ENCODE results near the gene UGT2A3. TPM values are rescaled to one million over a fixed set of nuclear protein-coding genes. Genes with fewer than 3 reads are reported as not detected.
"Not testable (repeated sequence)": the region's sequence is repeated elsewhere in the genome, so short reads cannot be mapped to it uniquely, and the experiment has no call there.

The UGT2A3 gene
- total RNA-seq, 2 donors from 2014 or later: not detected

- H3K27ac Mint-ChIP-seq: no peak overlapping the region
- no peaks in the 10 kb centered on the region for H3K36me3 Mint-ChIP-seq (ENCODE audit: low read depth)
- 100% methylated on average over 2 of the region's 3 CpGs; no CpG with 5 or more reads in 1 of the 2 experiments for WGBS, 2 experiments (ENCODE audit: insufficient coverage in 1 of 2, insufficient read length in 1 of 2)
These were observed 22.4 kb downstream of the UGT2A3 start for GRCh38 chr4:68929076-68929737.

GRCh38 chr4:68927165-68927564, 24.4 kb downstream of the UGT2A3 start:
- Mint-ChIP-seq H3K36me3 (ENCODE audit: low read depth) (no peaks in the 10 kb centered on the region), H3K27ac (no peak overlapping the region)

More at GRCh38 chr4:68929076-68929737, 22.4 kb downstream of the UGT2A3 start:
- Mint-ChIP-seq H3K27me3 (ENCODE audit: insufficient read depth) (no peaks in the 10 kb centered on the region), H3K4me3 (no peak overlapping the region), H3K9me3 (no peaks in the 10 kb centered on the region), H3K4me1 (peaks cover 12% of the 10 kb centered on the region)
- Histone ChIP-seq H3K27ac (ENCODE audit: low read depth, low read length) (no peak overlapping the region), H3K27me3 (ENCODE audit: control insufficient read depth, insufficient read depth, low read length, poor library complexity, severe bottlenecking) (no peaks in the 10 kb centered on the region), H3K4me3 (ENCODE audit: low read length) (no peak overlapping the region), H3K4me1 (ENCODE audit: control insufficient read depth, insufficient read depth, low read length) (peaks cover 3% of the 10 kb centered on the region), H3K9me3 (ENCODE audit: control insufficient read depth, low read length) (no peaks in the 10 kb centered on the region), H3K9ac (ENCODE audit: extremely low read depth, low read length, poor library complexity, severe bottlenecking) (no peak overlapping the region), H3K36me3 (ENCODE audit: control insufficient read depth, insufficient read depth, low read length) (no peaks in the 10 kb centered on the region)
- TF ChIP-seq, protein P1, sequence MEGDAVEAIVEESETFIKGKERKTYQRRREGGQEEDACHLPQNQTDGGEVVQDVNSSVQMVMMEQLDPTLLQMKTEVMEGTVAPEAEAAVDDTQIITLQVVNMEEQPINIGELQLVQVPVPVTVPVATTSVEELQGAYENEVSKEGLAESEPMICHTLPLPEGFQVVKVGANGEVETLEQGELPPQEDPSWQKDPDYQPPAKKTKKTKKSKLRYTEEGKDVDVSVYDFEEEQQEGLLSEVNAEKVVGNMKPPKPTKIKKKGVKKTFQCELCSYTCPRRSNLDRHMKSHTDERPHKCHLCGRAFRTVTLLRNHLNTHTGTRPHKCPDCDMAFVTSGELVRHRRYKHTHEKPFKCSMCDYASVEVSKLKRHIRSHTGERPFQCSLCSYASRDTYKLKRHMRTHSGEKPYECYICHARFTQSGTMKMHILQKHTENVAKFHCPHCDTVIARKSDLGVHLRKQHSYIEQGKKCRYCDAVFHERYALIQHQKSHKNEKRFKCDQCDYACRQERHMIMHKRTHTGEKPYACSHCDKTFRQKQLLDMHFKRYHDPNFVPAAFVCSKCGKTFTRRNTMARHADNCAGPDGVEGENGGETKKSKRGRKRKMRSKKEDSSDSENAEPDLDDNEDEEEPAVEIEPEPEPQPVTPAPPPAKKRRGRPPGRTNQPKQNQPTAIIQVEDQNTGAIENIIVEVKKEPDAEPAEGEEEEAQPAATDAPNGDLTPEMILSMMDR (conservative IDR thresholded peaks at IDR 0.05): no peak
- DNase-seq: no peak

GRCh38 chr4:68922202-68922601, 29.4 kb downstream of the UGT2A3 start:
- H3K4me3 Mint-ChIP-seq; DNase-seq; H3K27me3 ChIP-seq (ENCODE audit: control insufficient read depth, insufficient read depth, low read length, poor library complexity, severe bottlenecking); H3K9ac ChIP-seq (ENCODE audit: extremely low read depth, low read length, poor library complexity, severe bottlenecking); H3K4me1 ChIP-seq (ENCODE audit: control insufficient read depth, insufficient read depth, low read length); H3K27ac Mint-ChIP-seq; H3K4me1 Mint-ChIP-seq; H3K36me3 ChIP-seq (ENCODE audit: control insufficient read depth, insufficient read depth, low read length); H3K27me3 Mint-ChIP-seq (ENCODE audit: insufficient read depth); H3K27ac ChIP-seq (ENCODE audit: low read depth, low read length); H3K4me3 ChIP-seq (ENCODE audit: low read length); H3K36me3 Mint-ChIP-seq (ENCODE audit: low read depth): not testable (repeated sequence)
- peaks cover 13% of the 10 kb centered on the region for H3K9me3 Mint-ChIP-seq
- peaks cover 11% of the 10 kb centered on the region for H3K9me3 ChIP-seq (ENCODE audit: control insufficient read depth, low read length)
- WGBS, 2 experiments (ENCODE audit: insufficient coverage in 1 of 2, insufficient read length in 1 of 2): 71 to 100% methylated on average over 1 to 5 of the region's 5 CpGs

More at GRCh38 chr4:68927165-68927564, 24.4 kb downstream of the UGT2A3 start:
- Histone ChIP-seq H3K27ac (ENCODE audit: low read depth, low read length) (no peak overlapping the region), H3K27me3 (ENCODE audit: control insufficient read depth, insufficient read depth, low read length, poor library complexity, severe bottlenecking) (no peaks in the 10 kb centered on the region), H3K9ac (ENCODE audit: extremely low read depth, low read length, poor library complexity, severe bottlenecking) (no peak overlapping the region), H3K4me3 (ENCODE audit: low read length) (no peak overlapping the region), H3K9me3 (ENCODE audit: control insufficient read depth, low read length) (peaks cover 5% of the 10 kb centered on the region), H3K36me3 (ENCODE audit: control insufficient read depth, insufficient read depth, low read length) (no peaks in the 10 kb centered on the region), H3K4me1 (ENCODE audit: control insufficient read depth, insufficient read depth, low read length) (no peaks in the 10 kb centered on the region)
- Mint-ChIP-seq H3K9me3 (peaks cover 5% of the 10 kb centered on the region), H3K4me1 (peaks cover 5% of the 10 kb centered on the region), H3K4me3 (no peak overlapping the region), H3K27me3 (ENCODE audit: insufficient read depth) (no peaks in the 10 kb centered on the region)
- DNase-seq: no peak
- 87% methylated on average over 2 of the region's 3 CpGs; no CpG with 5 or more reads in 1 of the 2 experiments for whole genome bisulfite sequencing, 2 experiments (ENCODE audit: insufficient coverage in 1 of 2, insufficient read length in 1 of 2)
- TF ChIP-seq, protein P1 (conservative IDR thresholded peaks at IDR 0.05): no peak

- no peaks in the 10 kb centered on the region for H3K36me3 ChIP-seq (ENCODE audit: control insufficient read depth, insufficient read depth, low read length)
- peaks cover 13% of the 10 kb centered on the region for H3K9me3 Mint-ChIP-seq
- H3K27ac ChIP-seq (ENCODE audit: low read depth, low read length): no peak overlapping the region
- no peaks in the 10 kb centered on the region for H3K4me1 ChIP-seq (ENCODE audit: control insufficient read depth, insufficient read depth, low read length)
- H3K36me3 Mint-ChIP-seq (ENCODE audit: low read depth): no peaks in the 10 kb centered on the region
- H3K9me3 ChIP-seq (ENCODE audit: control insufficient read depth, low read length): peaks cover 11% of the 10 kb centered on the region
- H3K9ac ChIP-seq (ENCODE audit: extremely low read depth, low read length, poor library complexity, severe bottlenecking): no peak overlapping the region
- no peak for DNase-seq
- no peak overlapping the region for H3K27ac Mint-ChIP-seq
- no peaks in the 10 kb centered on the region for H3K27me3 Mint-ChIP-seq (ENCODE audit: insufficient read depth)
- H3K27me3 ChIP-seq (ENCODE audit: control insufficient read depth, insufficient read depth, low read length, poor library complexity, severe bottlenecking): no peaks in the 10 kb centered on the region
- TF ChIP-seq, protein P1 (conservative IDR thresholded peaks at IDR 0.05): no peak
- no peak overlapping the region for H3K4me3 Mint-ChIP-seq
- H3K4me3 ChIP-seq (ENCODE audit: low read length): no peak overlapping the region
- H3K4me1 Mint-ChIP-seq: no peaks in the 10 kb centered on the region
These were observed 30.6 kb downstream of the UGT2A3 start for GRCh38 chr4:68921051-68921450.

All from endodermal cell (in vitro differentiated cells).